Body of pancreas (tissue), 4 donors: ENCODE data around the gene CSRP3. TPM values are rescaled to one million over a fixed set of nuclear protein-coding genes. Genes with fewer than 3 reads are reported as not detected.

Source experiments
- ATAC-seq: fragments of 150-250 bp; one replicate; pipeline ENCODE4 v1.9.1; 2016
- DNase-seq, 4 donors: peaks; one replicate each; pipeline ENCODE4 v3.0.0-alpha.2; 2019
- H3K27ac ChIP-seq, 4 donors: fragments of 200-600 bp; sonication (generic); 1 replicate in 3 of 4; 2 replicates in 1 of 4; pipeline versions ENCODE4 v1.5.1 to v1.6.1; 2016 to 2019; ENCODE audit warnings: mild to moderate bottlenecking in 1 of 4, mixed read lengths in 1 of 4, moderate library complexity in 1 of 4
- H3K27me3 ChIP-seq, 2 donors: fragments of 200-600 bp; sonication (generic); one replicate each; pipeline ENCODE4 v1.6.0; 2016; ENCODE audit warnings: mild to moderate bottlenecking in 1 of 2
- H3K36me3 ChIP-seq, 2 donors: fragments of 200-600 bp; sonication (generic); replicated peaks in 1 of 2; 2 replicates each; pipeline ENCODE4 v1.5.1; 2016; ENCODE audit warnings: low read depth in 2 of 2; ENCODE audit not compliant: insufficient read depth in 1 of 2
- H3K4me1 ChIP-seq: fragments of 200-600 bp; sonication (generic); one replicate; pipeline ENCODE4 v1.6.0; 2016
- H3K4me3 ChIP-seq, 2 donors: fragments of 200-600 bp; sonication (generic); 1 replicate in 1 of 2; 2 replicates in 1 of 2; pipeline ENCODE4 v1.5.1; 2016 to 2019
- H3K9me3 ChIP-seq, 3 donors: fragments of 200-600 bp; sonication (generic); 1 replicate in 2 of 3; 2 replicates in 1 of 3; pipeline ENCODE4 v1.5.1; 2016
- CTCF ChIP-seq, 7 experiments: fragments of 450-650 bp in 4 of 7; fragments of 200-600 bp in 3 of 7; sonication (generic) in 3 of 7; IDR thresholded peaks; one replicate each; pipeline ENCODE4 v1.5.1; 2016 to 2019; ENCODE audit warnings: antibody characterized with exemption in 7 of 7
- POLR2A ChIP-seq, 3 donors: fragments of 450-650 bp; IDR thresholded peaks; one replicate each; pipeline ENCODE4 v1.6.1; 2016; ENCODE audit warnings: antibody characterized with exemption in 3 of 3, mild to moderate bottlenecking in 2 of 3
- WGBS, 2 donors: methylation state at CpG; one replicate each; pipeline ENCODE4 v1.1.5; 2017; 5-methylcytosine and 5-hydroxymethylcytosine counted together
- intact Hi-C: fragments of 100-400 bp; cut with DNase I; formaldehyde crosslinking; loops from one replicate; pipeline ENCODE4 v1.15.1; 2023
- total RNA-seq, 2 donors: library from RNA; depleted of rRNA; stranded (reverse); fragments of >200 nt; gene quantifications; one replicate each; pipeline ENCODE4 v1.1.0, GENCODE V29; 2016

The CSRP3 gene
- total RNA-seq, 2 donors from 2014 or later, result not detected

- 68 to 81% methylated on average over 8 of the region's 8 CpGs for WGBS, 2 donors
- no peaks in the 10 kb centered on the region for H3K36me3 ChIP-seq
- no peaks in the 10 kb centered on the region for H3K9me3 ChIP-seq
- TF ChIP-seq POLR2A (IDR thresholded peaks at IDR 0.05) (no peak), CTCF (IDR thresholded peaks at IDR 0.05) (no peak)
- peaks cover 19% of the 10 kb centered on the region for H3K4me1 ChIP-seq
- H3K27ac ChIP-seq, result no peak overlapping the region
- H3K27me3 ChIP-seq, result peaks cover 0 to 20% of the 10 kb centered on the region in 2 donors
- intact Hi-C loops, result no loop called here
- ATAC-seq, result no peak
- no peak overlapping the region for H3K4me3 ChIP-seq
- DNase-seq, result no peak
Measured at GRCh38 chr11:19237381-19237780, 35.6 kb upstream of the CSRP3 start.

- 93 to 94% methylated on average over 5 of the region's 5 CpGs for WGBS, 2 donors
- no peak for DNase-seq
- Histone ChIP-seq H3K9me3 (no peaks in the 10 kb centered on the region), H3K4me3 (no peak overlapping the region), H3K27me3 (peaks cover 0 to 5% of the 10 kb centered on the region in 2 donors), H3K36me3 (no peaks in the 10 kb centered on the region), H3K27ac (no peak overlapping the region), H3K4me1 (no peaks in the 10 kb centered on the region)
- ATAC-seq, result no peak
- TF ChIP-seq CTCF (IDR thresholded peaks at IDR 0.05) (no peak), POLR2A (IDR thresholded peaks at IDR 0.05) (no peak)
- intact Hi-C loops, result no loop called here
Measured at GRCh38 chr11:19234231-19234817, 32.5 kb upstream of the CSRP3 start.

GRCh38 chr11:19232910-19233503, 31.2 kb upstream of the CSRP3 start:
- H3K27ac ChIP-seq, result no peak overlapping the region
- intact Hi-C loops, result no loop called here
- 66 to 67% methylated on average over 6 of the region's 6 CpGs for WGBS, 2 donors

GRCh38 chr11:19229671-19230070, 27.9 kb upstream of the CSRP3 start:
- TF ChIP-seq CTCF (IDR thresholded peaks at IDR 0.05), result no peak
- TF ChIP-seq POLR2A (IDR thresholded peaks at IDR 0.05), result no peak
- Histone ChIP-seq H3K36me3 (no peaks in the 10 kb centered on the region), H3K27me3 (no peaks in the 10 kb centered on the region), H3K27ac (no peak overlapping the region), H3K9me3 (no peaks in the 10 kb centered on the region), H3K4me1 (no peaks in the 10 kb centered on the region), H3K4me3 (no peak overlapping the region)
- ATAC-seq (no peak), DNase-seq (no peak)
- 90 to 91% methylated on average over 5 of the region's 5 CpGs for WGBS, 2 donors
- intact Hi-C loops, result no loop called here

More at GRCh38 chr11:19232910-19233503, 31.2 kb upstream of the CSRP3 start:
- no peak for TF ChIP-seq POLR2A (IDR thresholded peaks at IDR 0.05)
- no peak for TF ChIP-seq CTCF (IDR thresholded peaks at IDR 0.05)
- Histone ChIP-seq H3K27me3 (no peaks in the 10 kb centered on the region), H3K36me3 (no peaks in the 10 kb centered on the region), H3K4me1 (no peaks in the 10 kb centered on the region), H3K9me3 (no peaks in the 10 kb centered on the region), H3K4me3 (no peak overlapping the region)
- ATAC-seq (no peak), DNase-seq (no peak)

- ATAC-seq (no peak), DNase-seq (no peak)
- no peak overlapping the region for H3K27ac ChIP-seq
- H3K36me3 ChIP-seq, result no peaks in the 10 kb centered on the region
- intact Hi-C loops, result no loop called here
- no peaks in the 10 kb centered on the region for H3K4me1 ChIP-seq
- TF ChIP-seq CTCF (IDR thresholded peaks at IDR 0.05) (no peak), POLR2A (IDR thresholded peaks at IDR 0.05) (no peak)
- H3K27me3 ChIP-seq, result no peaks in the 10 kb centered on the region
- H3K9me3 ChIP-seq, result no peaks in the 10 kb centered on the region
- 77% methylated on average over 3 of the region's 3 CpGs for WGBS, 2 donors
- H3K4me3 ChIP-seq, result no peak overlapping the region
Measured at GRCh38 chr11:19228968-19229367, 27.2 kb upstream of the CSRP3 start.
